K562 (cell line): Measurements from ENCODE around the gene CCDC77.

Experiments
- BCOR ChIP-seq: fragments of 450-650 bp; IDR thresholded peaks from 2 replicates; pipeline ENCODE4 v1.6.1; 2016
- MAFF ChIP-seq: IDR thresholded peaks from 2 replicates; pipeline ENCODE4 v1.6.1; 2012; ENCODE audit warnings: low read length, improper control_type of control experiment
- NFATC3 ChIP-seq: fragments of 450-650 bp; IDR thresholded peaks from 2 replicates; pipeline ENCODE4 v1.6.1; 2017; ENCODE audit warnings: mild to moderate bottlenecking
- SP2 ChIP-seq: IDR thresholded peaks from 2 replicates; pipeline ENCODE4 v1.6.1; 2011; ENCODE audit warnings: mild to moderate bottlenecking, low read depth, low read length, moderate library complexity; ENCODE audit not compliant: poor library complexity, severe bottlenecking; ENCODE audit errors: extremely low read depth

DNA sequence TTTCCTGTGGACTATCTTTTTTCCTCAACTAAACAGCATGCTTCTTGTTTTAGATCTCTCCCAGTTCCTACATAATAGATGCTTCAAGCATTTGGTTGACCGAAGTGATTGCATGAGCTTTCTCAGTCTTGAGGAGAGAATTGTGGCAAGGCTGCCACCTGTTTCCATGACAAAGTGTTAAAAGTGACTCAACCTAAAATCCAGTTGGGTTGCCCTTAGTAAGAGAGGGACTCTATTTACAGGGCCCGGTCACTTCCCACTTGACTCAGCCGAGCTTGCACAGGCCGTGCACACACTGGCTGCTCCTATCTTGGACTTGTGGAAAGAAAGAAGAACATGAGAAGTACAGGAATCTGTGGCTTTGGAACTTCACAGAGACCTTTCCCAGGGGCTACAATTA, 56.2 kb downstream of the CCDC77 start:
- TF ChIP-seq BCOR (no peak), SP2 (no peak), NFATC3 (no peak), MAFF (no peak)
